Tibial nerve (tissue), 4 donors: ENCODE data around the gene GOLM1. TPM values are rescaled to one million over a fixed set of nuclear protein-coding genes. Genes with fewer than 3 reads are reported as not detected.

Experiments used
- DNase-seq, 2 donors: peaks; one replicate each; pipeline ENCODE4 v3.0.0-alpha.2; 2019; ENCODE audit warnings: low spot score in 2 of 2
- H3K27ac ChIP-seq, 4 donors: fragments of 200-600 bp; sonication (generic) in 3 of 4; one replicate each; pipeline ENCODE4 v1.5.1; 2017 to 2019; ENCODE audit warnings: mild to moderate bottlenecking in 1 of 4
- H3K27me3 ChIP-seq, 2 donors: fragments of 200-600 bp; sonication (generic) in 1 of 2; one replicate each; pipeline versions ENCODE4 v1.5.1 to v1.6.0; 2017 to 2019
- H3K36me3 ChIP-seq, 3 donors: fragments of 200-600 bp; sonication (generic); one replicate each; pipeline ENCODE4 v1.5.1; 2018 to 2019
- H3K4me1 ChIP-seq, 4 donors: fragments of 200-600 bp; sonication (generic) in 3 of 4; one replicate each; pipeline ENCODE4 v1.5.1; 2017 to 2019
- H3K4me3 ChIP-seq, 4 donors: fragments of 200-600 bp; sonication (generic) in 3 of 4; one replicate each; pipeline ENCODE4 v1.5.1; 2017 to 2019; ENCODE audit warnings: mild to moderate bottlenecking in 1 of 4, moderate library complexity in 1 of 4
- H3K9me3 ChIP-seq, 4 donors: fragments of 200-600 bp; sonication (generic) in 3 of 4; one replicate each; pipeline ENCODE4 v1.5.1; 2017 to 2019
- CTCF ChIP-seq, 5 experiments: fragments of 200-600 bp in 3 of 5; fragments of 450-650 bp in 2 of 5; sonication (generic) in 3 of 5; IDR thresholded peaks; one replicate each; pipeline ENCODE4 v1.5.1; 2016 to 2019; ENCODE audit warnings: antibody characterized with exemption in 5 of 5, mild to moderate bottlenecking in 3 of 5, moderate library complexity in 2 of 5
- EP300 ChIP-seq, 2 donors: sonication (generic); formaldehyde crosslinking; IDR thresholded peaks; one replicate each; pipeline ENCODE4 v1.6.1; 2017; ENCODE audit warnings: antibody characterized with exemption in 2 of 2, mild to moderate bottlenecking in 1 of 2
- POLR2A ChIP-seq, 2 donors: fragments of 450-650 bp; IDR thresholded peaks; one replicate each; pipeline ENCODE4 v1.6.1; 2017; ENCODE audit warnings: antibody characterized with exemption in 2 of 2, mild to moderate bottlenecking in 2 of 2, moderate library complexity in 2 of 2
- WGBS, 2 donors: methylation state at CpG; one replicate each; pipeline ENCODE4 v1.1.5; 2018; 5-methylcytosine and 5-hydroxymethylcytosine counted together
- total RNA-seq, 4 donors: library from RNA; depleted of rRNA; stranded (reverse); fragments of >200 nt; gene quantifications; one replicate each; pipeline ENCODE4 v1.1.0, GENCODE V29; 2016

The GOLM1 gene
- total RNA-seq, 4 donors from 2014 or later: 9.8 to 15.7 (median 12.7) TPM

- Histone ChIP-seq H3K27me3 (no peaks in the 10 kb centered on the region), H3K4me3 (no peak overlapping the region), H3K9me3 (no peaks in the 10 kb centered on the region), H3K36me3 (no peaks in the 10 kb centered on the region), H3K4me1 (peaks cover 0 to 14% (median 3%) of the 10 kb centered on the region in 4 donors), H3K27ac (no peak overlapping the region)
- WGBS, 2 donors: 58 to 77% methylated on average over 2 of the region's 2 CpGs
- no peak for TF ChIP-seq POLR2A (IDR thresholded peaks at IDR 0.05)
- no peak for TF ChIP-seq CTCF (IDR thresholded peaks at IDR 0.05)
- no peak for TF ChIP-seq EP300 (IDR thresholded peaks at IDR 0.05)
- DNase-seq: no peak
Measured at GRCh38 chr9:86096386-86096785, 3.0 kb downstream of the GOLM1 start.

- Histone ChIP-seq H3K36me3 (no peaks in the 10 kb centered on the region), H3K4me1 (peaks cover 0 to 14% (median 3%) of the 10 kb centered on the region in 4 donors)
- TF ChIP-seq POLR2A (IDR thresholded peaks at IDR 0.05): no peak
- no peak for TF ChIP-seq CTCF (IDR thresholded peaks at IDR 0.05)
- TF ChIP-seq EP300 (IDR thresholded peaks at IDR 0.05): no peak
Measured at GRCh38 chr9:86093788-86094555, 5.4 kb downstream of the GOLM1 start.

GRCh38 chr9:86091477-86091876 is 7.9 kb downstream of the GOLM1 start:
- TF ChIP-seq CTCF (IDR thresholded peaks at IDR 0.05) (no peak), POLR2A (IDR thresholded peaks at IDR 0.05) (no peak), EP300 (IDR thresholded peaks at IDR 0.05) (no peak)
- DNase-seq: no peak
- Histone ChIP-seq H3K4me3 (no peak overlapping the region), H3K27ac (no peak overlapping the region), H3K27me3 (no peaks in the 10 kb centered on the region), H3K4me1 (no peaks in the 10 kb centered on the region), H3K36me3 (no peaks in the 10 kb centered on the region), H3K9me3 (no peaks in the 10 kb centered on the region)
- 96 to 97% methylated on average over 3 of the region's 3 CpGs for WGBS, 2 donors

More at GRCh38 chr9:86093788-86094555, 5.4 kb downstream of the GOLM1 start:
- Histone ChIP-seq H3K4me3 (no peak overlapping the region), H3K27ac (no peak overlapping the region), H3K27me3 (no peaks in the 10 kb centered on the region), H3K9me3 (no peaks in the 10 kb centered on the region)
- no peak for DNase-seq
- WGBS, 2 donors: 66 to 69% methylated on average over 8 of the region's 8 CpGs

DNA sequence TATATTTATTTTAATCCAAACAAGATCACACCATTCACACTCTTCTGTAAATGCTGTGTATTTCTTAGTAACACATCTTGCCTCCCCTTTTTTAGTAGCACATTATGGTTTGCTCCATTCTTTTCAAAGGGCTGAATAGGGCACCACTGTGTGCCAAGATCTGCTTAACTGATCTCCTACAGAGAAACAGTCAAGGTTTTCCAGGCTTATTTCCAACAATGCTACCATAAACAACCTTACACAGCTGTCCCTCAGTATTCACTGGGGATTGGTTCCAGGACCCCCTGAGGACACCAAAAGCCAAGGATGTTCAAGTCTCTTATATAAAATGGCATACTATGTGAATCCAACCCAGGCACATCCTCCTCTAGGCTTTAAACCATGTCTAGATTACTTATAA is 16.5 kb downstream of the GOLM1 start:
- H3K4me1 ChIP-seq: no peaks in the 10 kb centered on the region
- H3K4me3 ChIP-seq: no peak overlapping the region
- no peaks in the 10 kb centered on the region for H3K9me3 ChIP-seq
- DNase-seq: no peak
- H3K36me3 ChIP-seq: peaks cover 0 to 13% (median 0%) of the 10 kb centered on the region in 3 donors
- H3K27ac ChIP-seq: no peak overlapping the region
- H3K27me3 ChIP-seq: no peaks in the 10 kb centered on the region
- TF ChIP-seq POLR2A (IDR thresholded peaks at IDR 0.05): no peak
- TF ChIP-seq CTCF (IDR thresholded peaks at IDR 0.05): no peak
- no peak for TF ChIP-seq EP300 (IDR thresholded peaks at IDR 0.05)

- H3K9me3 ChIP-seq: no peaks in the 10 kb centered on the region
- TF ChIP-seq EP300 (IDR thresholded peaks at IDR 0.05): no peak
- TF ChIP-seq CTCF (IDR thresholded peaks at IDR 0.05): no peak
- no peak for TF ChIP-seq POLR2A (IDR thresholded peaks at IDR 0.05)
- no peaks in the 10 kb centered on the region for H3K4me1 ChIP-seq
- peaks cover 0 to 21% (median 0%) of the 10 kb centered on the region in 3 donors for H3K36me3 ChIP-seq
- 55 to 69% methylated on average over 5 of the region's 5 CpGs for WGBS, 2 donors
- DNase-seq: no peak
- no peak overlapping the region for H3K27ac ChIP-seq
- no peaks in the 10 kb centered on the region for H3K27me3 ChIP-seq
- no peak overlapping the region for H3K4me3 ChIP-seq
Measured at GRCh38 chr9:86079865-86080469, 19.4 kb downstream of the GOLM1 start.
